Spleen (tissue), 7 donors: Measurements from ENCODE around the gene FOXD2.

Source experiments
- POLR2A ChIP-seq, 3 donors: fragments of 450-650 bp; IDR thresholded peaks; one replicate each; pipeline ENCODE4 v1.5.1; 2017; ENCODE audit warnings: antibody characterized with exemption in 3 of 3, mild to moderate bottlenecking in 1 of 3
- TF ChIP-seq, protein P1 (sequence below), 11 experiments: fragments of 200-600 bp in 7 of 11; fragments of 450-650 bp in 4 of 11; sonication (generic) in 4 of 11; IDR thresholded peaks in 8 of 11; conservative IDR thresholded peaks in 3 of 11; 1 replicate in 7 of 11; 2 replicates in 4 of 11; pipeline versions ENCODE4 v1.4.0 to v1.8.0; 2016 to 2021; ENCODE audit warnings: antibody characterized with exemption in 11 of 11, inconsistent platforms in 4 of 11, mild to moderate bottlenecking in 1 of 11
- donor health status: DM: no; HTN: no; CAD: no; lungs with moderate emphysema.
- donor health status: DM: no; HTN: no; CAD: no.
- donor health status: DM: no; HTN: no; CAD: no.

DNA sequence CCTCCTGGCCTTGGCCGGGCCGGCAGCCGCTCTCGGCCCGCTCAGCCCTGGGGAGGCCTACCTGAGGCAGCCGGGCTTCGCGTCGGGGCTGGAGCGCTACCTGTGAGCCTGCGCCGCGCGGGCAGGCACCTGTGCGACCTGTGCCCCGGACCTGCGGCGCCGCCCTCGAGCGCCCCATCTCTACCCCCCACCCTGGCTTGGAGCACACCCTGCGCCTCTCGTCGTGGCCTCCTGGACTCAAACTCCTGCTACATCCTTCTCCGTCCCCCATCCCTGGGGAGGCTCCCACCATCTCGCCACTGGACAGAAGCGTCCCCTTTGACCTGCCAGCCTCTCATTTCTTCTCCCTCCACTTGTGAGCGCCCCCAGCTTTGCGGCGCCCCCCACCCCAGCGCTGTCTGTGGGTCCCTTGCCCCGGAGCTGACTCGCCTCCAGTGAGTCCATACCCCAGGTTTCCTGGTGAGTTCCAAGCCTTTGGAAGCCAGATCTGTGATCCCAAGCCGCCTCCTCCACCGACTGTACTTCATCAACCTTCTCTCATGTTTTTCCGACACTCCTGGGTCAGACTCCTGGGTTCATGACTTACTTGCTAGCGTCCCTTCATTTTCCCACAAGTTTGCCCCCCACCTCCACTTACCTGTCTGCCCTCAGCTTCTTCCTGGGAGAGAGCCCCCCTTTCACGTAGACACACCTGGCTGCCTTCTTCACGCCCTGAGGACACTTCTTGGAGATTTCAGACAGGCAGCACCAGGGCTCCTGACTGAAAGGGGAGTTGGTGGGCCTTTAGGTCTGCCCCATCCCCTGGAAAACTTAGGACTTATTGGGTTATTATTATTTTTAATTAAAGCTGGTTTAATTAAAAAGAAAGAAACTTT is 20.4 kb upstream of the FOXD2 start:
- TF ChIP-seq, protein P1, sequence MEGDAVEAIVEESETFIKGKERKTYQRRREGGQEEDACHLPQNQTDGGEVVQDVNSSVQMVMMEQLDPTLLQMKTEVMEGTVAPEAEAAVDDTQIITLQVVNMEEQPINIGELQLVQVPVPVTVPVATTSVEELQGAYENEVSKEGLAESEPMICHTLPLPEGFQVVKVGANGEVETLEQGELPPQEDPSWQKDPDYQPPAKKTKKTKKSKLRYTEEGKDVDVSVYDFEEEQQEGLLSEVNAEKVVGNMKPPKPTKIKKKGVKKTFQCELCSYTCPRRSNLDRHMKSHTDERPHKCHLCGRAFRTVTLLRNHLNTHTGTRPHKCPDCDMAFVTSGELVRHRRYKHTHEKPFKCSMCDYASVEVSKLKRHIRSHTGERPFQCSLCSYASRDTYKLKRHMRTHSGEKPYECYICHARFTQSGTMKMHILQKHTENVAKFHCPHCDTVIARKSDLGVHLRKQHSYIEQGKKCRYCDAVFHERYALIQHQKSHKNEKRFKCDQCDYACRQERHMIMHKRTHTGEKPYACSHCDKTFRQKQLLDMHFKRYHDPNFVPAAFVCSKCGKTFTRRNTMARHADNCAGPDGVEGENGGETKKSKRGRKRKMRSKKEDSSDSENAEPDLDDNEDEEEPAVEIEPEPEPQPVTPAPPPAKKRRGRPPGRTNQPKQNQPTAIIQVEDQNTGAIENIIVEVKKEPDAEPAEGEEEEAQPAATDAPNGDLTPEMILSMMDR (IDR thresholded peaks at IDR 0.05 in 8 of 11, conservative IDR thresholded peaks at IDR 0.05 in 3 of 11) = no peak
- no peak for TF ChIP-seq POLR2A (IDR thresholded peaks at IDR 0.05)
